ENCODE results near the gene GNG13.
"Not testable (repeated sequence)": the region's sequence is repeated elsewhere in the genome, so short reads cannot be mapped to it uniquely, and the experiment has no call there.

The GNG13 gene

DNA sequence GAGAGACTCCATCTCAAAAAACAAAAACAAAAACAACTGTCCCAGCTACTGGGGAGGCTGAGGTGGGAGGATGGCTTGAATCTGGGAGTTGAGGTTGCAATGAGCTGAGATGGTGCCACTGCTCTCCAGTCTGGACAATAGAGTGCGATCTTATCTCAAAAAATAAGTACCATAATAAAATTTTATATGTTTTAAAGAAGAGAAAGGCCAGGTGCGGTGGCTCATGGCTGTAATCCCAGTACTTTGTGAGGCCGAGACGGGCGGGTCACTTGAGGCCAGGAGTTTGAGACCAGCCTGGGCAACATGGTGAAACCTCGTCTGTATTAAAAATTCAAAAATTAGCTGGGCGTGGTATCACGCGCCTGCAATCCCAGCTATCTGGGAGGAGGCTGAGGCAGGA lies 23.7 kb downstream of the GNG13 start:
- no peak for DNase-seq (ENCODE audit: low read depth)

DNA sequence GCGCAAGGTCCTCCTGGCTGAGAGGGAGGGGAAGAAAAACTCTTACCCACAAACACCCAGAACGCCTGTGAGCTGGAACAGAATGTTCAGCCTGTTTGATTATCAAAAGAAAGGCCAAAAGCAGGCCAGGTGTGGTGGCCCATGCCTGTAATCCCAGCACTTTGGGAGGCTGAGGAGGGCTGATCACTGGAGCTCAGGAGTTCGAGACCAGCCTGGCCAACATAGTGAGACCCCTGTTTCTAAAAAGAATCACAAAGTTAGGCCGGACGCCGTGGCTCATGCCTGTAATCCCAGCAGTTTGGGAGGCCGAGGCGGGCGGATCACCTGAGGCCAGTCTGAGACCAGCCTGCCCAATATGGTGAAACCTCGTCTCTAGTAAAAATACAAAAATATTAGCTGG lies 24.2 kb downstream of the GNG13 start:
- not testable (repeated sequence) for DNase-seq (ENCODE audit: low read depth)

DNA sequence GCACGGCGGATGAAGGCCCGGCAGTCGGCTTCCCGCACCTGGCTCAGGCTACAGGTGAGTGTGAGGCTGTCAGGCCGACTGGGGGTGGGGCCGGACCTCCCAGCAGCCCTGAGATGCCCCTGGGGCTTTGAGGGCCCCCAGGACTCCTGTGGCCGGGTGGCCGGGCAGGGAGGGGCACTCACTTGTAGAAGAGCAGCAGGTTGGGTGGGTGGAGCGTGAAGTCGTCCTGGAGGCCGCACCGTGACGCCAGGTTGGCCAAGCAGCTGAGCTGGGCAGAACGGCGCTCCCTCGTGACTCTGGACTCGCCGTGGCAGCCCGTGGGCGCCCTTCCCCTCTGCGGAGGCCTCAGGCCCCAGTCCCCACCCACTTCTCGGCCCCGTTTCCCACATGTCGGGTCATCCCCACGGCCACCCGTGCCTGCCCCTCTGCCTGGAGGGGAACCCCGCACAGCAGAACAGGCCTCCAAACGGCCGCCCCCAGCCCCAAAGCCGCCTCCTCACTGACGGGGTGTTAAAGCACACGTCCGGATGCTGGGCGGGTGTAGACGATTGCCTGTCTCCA lies 25.2 kb downstream of the GNG13 start:
- DNase-seq (ENCODE audit: low read depth) = no peak

DNA sequence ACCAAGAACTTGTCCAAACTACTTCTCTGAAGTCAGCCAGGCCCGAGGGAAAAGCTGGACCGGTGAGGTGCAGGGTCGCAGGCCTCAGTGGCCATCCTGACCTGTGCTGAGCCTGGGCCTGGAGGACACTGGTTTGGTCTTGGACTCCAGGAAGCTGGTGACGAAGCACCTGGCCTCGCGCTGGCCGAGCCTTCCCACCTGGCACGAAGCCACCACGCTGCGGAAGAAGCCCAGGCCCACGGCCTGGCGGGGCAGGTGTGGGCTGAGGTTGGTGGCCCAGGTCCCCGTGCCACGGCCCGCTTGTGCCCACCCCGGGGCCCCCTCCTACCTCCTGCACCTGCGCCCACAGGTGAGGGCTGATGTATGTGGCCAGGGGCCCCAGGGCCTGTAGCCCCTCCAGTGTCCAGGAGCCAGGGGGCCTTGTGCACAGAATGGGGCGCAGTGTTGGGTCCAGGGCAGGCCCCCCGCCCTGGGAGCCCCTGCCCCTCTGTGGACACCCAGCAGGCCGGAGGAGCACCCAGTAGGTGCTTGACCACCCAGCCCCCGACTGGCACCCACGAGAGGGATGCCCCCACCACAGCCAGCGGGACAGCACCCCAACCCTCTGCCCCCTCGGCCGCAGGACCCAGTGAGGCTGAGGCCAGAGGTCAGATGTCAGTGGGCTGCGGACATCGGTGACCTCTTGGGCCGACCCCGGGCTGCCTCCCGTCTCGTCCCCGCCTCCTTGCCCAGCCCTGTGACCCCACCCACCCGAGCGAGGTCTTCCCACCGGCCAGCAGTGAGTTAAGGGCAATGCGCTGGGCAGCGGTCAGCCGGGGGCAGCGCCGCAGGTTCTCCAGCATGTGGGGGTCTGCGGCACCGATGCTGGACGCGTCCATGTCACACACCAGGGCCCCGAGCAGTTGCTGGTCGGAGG lies 26.2 kb downstream of the GNG13 start:
- no peak for DNase-seq (ENCODE audit: low read depth)

DNA sequence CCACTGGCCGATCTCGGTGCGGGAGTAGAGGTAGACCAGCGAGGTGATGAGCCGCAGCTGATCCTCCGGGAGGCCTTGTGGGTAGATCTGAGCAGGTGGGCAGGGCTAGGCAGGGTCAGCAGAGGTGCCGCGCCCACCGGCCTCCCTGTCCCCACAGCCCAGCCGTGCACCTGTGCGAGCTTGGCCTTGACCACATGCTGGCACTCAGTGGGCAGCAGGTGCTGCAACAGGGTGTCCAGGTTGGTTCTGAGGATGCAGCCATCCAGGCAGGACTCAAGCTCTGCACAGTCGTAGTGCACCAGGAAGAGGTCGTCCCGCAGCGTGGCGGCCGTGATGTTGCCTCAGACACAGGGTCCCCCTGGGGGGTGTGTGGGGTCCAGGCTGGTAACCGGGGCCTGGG lies 27.6 kb downstream of the GNG13 start:
- DNase-seq (ENCODE audit: low read depth) = no peak

DNA sequence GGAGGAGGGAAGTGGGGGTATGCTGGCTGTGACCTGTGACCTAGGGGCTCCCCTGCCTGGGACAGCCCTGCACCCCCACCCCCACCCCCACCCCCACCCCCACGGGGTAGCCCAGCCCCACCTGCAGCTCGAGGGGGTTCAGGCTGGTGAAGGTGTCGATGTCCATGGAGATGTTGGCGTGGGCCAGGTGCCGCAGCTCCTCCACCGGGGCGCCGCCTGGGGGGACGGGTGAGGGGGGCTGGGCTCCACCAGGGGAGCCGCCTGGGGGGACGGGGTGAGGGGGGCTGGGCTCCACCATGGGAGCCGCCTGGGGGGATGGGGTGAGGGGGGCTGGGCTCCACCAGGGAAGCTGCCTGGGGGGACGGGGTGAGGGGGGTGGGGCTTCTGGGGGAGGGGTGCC lies 30.1 kb downstream of the GNG13 start:
- DNase-seq (ENCODE audit: low read depth) = no peak

DNA sequence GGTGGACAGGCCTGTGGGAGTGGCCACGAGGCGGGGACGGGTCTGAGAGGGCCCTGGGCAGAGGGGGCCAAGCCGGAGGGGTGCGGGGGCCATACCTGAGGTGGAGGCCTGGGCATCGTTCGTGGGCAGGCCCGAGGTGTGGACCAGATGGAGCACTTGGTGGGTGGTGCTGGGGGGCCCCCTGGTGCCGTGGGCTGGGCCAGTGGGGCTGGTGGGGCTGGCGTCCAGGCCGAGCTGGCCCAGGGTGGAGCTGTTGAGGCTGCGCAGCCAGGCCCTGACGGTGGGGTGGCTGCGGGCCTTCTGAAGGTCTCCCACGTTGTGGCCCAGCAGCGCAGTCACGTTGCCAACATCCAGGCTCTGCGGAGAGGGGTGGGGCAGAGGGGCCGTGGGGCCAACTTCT lies 30.6 kb downstream of the GNG13 start:
- DNase-seq (ENCODE audit: low read depth) = no peak

DNA sequence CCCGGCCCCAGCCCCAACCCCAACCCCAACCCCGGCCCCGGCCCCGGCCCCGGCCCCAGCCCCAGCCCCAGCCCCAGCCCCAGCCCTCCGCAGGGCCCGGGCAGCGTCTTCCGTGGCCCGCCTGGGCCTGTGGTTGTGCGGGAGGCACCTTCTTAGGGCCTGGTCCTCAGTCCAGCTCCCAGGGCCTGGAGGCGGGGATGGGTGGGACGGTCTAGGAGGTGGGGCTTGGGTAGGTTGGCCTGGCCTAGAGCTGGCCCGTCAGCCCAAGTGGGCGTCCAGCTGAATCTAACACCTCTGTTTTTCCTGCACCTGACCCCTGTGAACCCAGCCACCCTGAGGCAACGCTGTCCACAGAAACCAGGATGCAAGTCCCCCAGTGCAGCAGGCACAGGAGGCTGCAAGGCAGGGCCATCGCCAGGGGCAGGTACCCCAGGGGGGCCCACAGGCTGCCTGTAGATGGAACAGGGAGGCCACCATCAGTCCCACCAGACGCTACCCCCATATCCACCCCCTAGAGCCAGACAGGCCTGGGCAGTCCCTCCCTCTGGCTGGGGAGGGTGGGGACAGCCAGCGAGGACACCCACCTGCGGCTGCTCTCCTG lies 31.2 kb downstream of the GNG13 start:
- no peak for DNase-seq (ENCODE audit: low read depth)

DNA sequence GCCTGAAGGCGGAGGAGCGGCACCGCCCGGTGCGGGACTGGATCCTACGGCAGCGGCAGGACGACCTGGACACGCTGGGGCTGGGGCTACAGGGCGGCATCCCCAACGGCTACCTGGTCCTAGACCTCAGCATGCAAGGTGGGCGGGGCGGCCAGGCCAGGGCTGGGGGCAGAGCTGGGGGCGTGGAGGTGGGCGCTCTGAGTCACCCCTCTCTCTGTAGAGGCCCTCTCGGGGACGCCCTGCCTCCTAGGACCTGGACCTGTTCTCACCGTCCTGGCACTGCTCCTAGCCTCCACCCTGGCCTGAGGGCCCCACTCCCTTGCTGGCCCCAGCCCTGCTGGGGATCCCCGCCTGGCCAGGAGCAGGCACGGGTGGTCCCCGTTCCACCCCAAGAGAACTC lies 32.1 kb downstream of the GNG13 start:
- DNase-seq (ENCODE audit: low read depth) = no peak

DNA sequence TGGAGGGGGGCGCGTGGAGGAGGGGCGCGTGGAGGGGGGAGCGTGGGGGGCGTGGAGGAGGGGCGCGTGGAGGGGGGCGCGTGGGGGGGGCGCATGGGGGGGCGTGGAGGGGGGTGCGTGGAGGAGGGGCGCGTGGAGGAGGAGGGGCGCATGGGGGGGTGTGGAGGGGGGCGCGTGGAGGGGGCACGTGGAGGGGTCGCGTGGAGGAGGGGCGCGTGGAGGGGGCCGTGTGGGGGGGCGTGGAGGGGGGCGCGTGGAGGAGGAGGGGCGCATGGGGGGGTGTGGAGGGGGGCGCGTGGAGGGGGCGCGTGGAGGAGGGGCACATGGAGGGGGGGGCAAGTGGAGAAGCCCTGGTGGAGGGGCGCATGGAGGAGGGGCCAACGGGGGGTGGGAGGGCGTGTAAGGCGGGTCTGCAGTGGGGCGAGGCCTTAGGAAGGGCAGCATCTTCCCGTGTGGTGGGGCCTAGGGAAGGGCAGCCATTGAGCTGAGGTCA lies 32.7 kb downstream of the GNG13 start:
- DNase-seq (ENCODE audit: low read depth) = no peak

DNA sequence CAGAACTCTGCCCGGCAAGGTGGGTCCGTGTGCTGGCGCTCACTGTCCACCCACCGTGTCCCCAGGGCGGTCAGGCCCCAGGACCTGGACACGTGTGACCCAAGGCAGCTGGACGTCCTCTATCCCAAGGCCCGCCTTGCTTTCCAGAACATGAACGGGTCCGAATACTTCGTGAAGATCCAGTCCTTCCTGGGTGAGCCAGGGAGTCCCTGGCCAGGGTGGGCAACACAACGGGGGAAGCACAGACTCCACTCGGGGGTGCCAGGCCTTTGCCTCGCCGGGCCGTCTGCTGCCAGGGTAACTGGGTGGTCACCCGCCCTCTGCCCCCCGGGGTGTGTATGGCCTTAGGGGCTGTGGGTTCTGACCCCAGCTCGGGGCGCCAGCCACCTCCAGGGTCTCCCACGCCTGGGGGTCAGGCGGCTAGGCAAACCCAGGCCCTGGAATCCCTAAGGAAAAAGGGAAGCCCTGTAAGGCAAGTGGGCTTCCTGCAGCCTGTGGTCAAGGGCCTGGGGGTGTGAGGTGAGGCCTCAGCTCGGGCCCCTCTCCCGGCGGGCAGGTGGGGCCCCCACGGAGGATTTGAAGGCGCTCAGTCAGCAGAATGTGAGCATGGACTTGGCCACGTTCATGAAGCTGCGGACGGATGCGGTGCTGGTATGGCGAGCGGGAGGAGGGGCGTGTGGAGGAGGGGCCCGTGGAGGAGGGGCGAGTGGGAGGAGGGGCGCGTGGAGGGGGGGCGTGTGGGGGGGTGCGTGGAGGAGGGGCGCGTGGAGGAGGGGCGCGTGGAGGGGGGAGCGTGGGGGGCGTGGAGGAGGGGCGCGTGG lies 33.5 kb downstream of the GNG13 start:
- DNase-seq (ENCODE audit: low read depth) = no peak

DNA sequence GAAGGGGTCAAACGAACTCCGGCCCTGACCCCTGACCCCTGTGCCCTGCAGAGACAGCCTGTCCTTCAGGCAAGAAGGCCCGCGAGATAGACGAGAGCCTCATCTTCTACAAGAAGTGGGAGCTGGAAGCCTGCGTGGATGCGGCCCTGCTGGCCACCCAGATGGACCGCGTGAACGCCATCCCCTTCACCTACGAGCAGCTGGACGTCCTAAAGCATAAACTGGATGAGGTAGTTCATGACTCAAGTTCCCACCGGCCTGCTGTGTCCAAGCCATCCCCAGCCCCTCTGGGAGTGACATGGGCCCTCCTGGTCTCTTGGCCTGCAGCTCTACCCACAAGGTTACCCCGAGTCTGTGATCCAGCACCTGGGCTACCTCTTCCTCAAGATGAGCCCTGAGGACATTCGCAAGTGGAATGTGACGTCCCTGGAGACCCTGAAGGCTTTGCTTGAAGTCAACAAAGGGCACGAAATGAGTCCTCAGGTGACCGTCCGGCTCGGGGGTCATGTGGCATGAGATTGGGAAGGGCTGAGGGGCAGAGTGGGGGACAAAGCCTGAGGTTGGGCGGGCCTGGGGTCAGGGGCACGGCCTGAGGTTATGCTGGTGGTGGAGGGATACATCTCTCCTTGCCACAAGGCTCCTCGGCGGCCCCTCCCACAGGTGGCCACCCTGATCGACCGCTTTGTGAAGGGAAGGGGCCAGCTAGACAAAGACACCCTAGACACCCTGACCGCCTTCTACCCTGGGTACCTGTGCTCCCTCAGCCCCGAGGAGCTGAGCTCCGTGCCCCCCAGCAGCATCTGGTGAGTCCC lies 34.3 kb downstream of the GNG13 start:
- no peak for DNase-seq (ENCODE audit: low read depth)

DNA sequence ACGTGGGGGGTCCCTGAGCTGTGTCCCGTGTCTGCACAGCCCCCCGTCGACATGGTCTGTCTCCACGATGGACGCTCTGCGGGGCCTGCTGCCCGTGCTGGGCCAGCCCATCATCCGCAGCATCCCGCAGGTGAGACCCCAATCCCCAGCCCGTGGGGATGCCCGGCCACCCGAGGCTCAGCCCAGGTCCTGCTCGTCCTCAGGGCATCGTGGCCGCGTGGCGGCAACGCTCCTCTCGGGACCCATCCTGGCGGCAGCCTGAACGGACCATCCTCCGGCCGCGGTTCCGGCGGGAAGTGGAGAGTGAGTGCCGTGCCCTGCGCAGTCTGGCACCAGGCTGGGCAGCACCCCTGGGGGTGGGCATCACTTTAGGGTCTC lies 35.1 kb downstream of the GNG13 start:
- DNase-seq (ENCODE audit: low read depth) = no peak

DNA sequence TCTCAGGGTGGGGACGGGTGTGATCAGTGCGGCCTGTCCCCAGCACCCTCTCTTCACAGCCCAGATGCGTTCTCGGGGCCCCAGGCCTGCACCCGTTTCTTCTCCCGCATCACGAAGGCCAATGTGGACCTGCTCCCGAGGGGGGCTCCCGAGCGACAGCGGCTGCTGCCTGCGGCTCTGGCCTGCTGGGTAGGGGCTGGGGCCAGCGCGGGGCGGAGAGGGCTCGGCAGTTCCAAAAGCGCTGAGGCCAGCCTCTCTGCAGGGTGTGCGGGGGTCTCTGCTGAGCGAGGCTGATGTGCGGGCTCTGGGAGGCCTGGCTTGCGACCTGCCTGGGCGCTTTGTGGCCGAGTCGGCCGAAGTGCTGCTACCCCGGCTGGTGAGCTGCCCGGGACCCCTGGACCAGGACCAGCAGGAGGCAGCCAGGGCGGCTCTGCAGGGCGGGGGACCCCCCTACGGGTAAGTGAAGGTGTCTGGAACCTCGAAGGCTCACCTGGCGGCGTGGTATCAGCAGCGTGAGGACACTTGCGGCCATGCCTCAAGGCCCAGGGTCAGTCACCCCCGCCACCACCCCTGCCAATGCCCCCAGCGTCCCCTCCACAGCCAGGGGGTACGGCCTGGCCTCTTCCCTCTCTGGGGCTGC lies 35.6 kb downstream of the GNG13 start:
- no peak for DNase-seq (ENCODE audit: low read depth)

DNA sequence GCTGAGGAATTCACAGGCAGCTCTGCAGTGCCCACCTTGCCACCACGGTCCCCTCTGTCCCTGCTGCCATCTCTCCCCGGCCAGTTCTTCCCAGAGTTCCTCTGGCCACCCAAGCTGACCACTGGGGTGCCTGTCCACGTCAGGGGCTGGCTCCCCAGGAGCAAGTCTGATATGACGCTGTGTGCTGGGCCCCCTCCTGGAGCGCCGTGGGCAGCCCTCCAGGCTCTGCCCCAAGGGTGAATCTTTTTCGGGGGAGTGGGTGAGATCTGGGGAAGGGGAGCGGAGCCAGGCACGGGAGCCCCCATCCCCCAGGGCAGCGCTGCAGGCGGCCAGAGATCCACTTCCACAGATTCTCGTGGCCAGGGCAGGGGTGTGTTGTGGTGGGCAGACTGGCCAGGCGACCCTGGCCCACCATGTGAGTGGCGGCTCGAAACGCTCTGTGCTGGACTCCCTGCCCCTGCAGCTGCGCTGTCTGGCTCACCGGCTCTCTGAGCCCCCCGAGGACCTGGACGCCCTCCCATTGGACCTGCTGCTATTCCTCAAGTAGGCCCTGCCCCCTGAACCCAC lies 36.3 kb downstream of the GNG13 start:
- no peak for DNase-seq (ENCODE audit: low read depth)

DNA sequence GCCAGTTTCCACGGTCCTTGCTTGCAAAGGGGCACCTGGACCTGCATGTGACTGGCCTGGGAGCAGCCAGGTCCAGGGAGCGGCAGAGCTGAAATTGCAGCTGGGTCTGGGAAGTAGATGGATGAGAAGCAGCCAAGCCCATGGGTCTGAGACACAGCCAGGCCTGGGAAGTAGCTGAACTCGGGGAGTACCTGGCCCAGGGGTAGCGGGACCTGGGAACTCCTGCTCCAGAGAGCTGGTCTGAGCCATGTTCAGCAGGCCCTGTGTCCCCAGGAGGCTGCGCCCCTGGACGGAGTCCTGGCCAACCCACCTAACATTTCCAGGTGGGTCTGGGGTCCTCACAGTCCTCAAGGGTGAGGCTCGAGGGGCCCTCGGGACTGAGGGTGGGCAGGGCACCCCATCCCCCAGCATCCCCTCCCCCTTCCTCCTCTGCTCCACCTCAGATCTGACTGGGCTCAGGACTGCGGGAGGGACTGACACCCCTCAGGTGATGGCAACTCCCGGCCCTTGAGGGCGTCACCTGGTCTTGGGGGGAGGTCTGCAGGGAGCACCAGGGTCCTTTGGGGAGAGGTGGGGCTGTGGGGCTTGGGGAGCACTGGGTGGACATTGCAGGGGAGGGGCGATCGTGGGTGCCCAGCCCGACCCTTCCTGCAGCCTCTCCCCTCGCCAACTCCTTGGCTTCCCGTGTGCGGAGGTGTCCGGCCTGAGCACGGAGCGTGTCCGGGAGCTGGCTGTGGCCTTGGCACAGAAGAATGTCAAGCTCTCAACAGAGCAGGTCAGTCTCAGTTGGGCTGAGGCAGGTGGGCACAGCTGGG lies 37.0 kb downstream of the GNG13 start:
- no peak for DNase-seq (ENCODE audit: low read depth)

DNA sequence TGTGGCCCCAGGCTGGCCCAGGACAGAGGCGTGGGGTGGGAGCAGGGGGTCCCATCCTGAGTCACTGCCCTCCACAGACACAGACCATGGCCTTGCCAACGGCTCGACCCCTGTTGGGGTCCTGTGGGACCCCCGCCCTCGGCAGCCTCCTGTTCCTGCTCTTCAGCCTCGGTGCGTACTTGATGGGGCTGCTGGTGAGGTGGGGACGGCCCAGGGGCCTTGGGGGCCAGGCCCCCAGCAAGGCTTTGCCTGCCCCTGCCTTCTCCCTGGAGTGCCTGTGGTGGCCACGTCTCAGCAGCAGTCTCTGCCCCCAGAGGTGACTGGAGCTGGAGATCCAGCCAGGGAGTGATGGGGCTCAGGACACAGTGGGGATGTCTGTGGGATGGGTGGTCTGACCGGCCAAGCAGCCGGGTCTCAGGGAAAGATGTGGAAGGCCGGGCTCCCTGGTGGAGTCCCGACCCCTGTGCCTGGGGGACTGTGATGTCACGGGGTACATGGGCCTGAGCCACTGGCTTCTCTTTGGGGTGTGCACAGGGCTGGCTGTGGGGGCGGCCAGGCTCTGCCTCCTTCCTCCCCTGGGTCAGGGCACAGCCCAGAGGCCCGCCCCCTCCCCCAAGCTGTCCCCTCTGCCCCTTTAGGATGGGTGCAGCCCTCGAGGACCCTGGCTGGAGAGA lies 37.8 kb downstream of the GNG13 start:
- no peak for DNase-seq (ENCODE audit: low read depth)

DNA sequence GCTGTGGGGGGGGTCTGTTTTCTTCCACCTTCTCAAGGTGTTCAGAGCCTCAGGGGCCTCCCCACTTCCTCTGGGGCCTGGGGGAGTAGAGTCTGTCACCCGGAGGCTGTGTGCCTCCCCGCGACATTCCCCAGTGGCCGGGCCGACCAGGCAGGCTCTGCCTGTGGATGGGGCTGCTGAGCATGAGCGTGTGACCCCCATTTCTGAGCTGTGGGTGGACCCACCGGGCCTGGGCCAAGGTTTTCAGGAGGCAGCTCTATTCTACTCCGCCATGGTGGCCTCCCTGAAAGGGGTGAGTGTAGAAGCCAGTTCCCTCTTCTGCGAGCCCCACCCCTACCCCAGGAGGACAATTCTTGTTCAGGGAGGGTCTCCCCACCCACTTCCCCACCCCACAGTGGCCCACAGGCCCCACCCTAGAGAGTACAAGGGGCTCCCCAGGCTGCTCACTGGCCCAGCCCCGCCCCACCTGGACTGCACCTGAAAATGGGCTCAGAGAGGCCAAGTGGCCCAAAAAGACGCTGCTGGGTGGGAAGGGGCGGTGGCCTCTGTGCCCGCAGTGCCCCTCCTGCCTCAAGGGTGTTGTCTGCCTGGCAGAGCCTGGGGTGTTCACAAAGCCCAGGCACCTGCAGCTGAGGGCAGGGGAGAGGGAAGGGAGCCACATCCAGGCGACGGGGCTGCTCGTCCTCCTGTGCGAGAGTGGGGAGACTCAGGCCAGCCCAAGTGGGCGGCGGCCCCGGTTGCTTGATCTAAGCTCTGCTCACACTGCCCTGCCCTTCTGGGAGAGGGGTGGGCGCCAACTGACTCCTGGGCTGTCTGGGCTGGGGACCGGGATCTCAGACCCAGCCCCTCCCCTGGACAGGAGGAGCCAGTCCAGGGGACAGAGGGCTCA lies 38.7 kb downstream of the GNG13 start:
- DNase-seq (ENCODE audit: low read depth) = no peak

All from iris pigment epithelial cell (primary cell).